GM19463 (cell line): ENCODE data around the gene UHMK1.

ENCODE experiments used
- ATAC-seq: cut with Tn5 transposase; IDR thresholded peaks from one replicate; pipeline ENCODE4 v1.9.1; 2021; ENCODE audit warnings: mild to moderate bottlenecking, moderate library complexity; ENCODE audit not compliant: unreplicated experiment

Gene UHMK1

DNA sequence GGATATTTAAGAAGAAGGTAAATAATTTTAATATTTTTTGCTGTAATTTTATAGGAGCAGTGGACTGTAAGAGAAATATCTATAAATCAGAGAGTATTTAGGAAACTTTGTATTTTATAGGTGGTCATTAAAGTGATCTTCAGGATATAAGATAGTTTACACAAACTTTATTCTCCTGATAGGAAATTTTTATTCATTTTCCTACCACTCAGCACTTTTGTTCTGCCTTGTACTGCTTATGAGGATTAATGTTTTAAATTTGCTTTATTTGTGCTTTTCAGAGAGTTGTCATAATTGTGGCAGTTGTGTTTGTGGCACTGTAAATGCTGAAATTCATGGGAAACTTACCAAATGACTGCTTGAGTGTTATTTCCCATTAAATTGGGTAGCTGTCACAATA, 29.7 kb downstream of the UHMK1 start:
- no peak for ATAC-seq

- ATAC-seq: peak; percentile 92
These were observed 32.8 kb downstream of the UHMK1 start for GRCh38 chr1:162530307-162530987.

GRCh38 chr1:162530988-162531319, 33.3 kb downstream of the UHMK1 start:
- no peak for ATAC-seq

DNA sequence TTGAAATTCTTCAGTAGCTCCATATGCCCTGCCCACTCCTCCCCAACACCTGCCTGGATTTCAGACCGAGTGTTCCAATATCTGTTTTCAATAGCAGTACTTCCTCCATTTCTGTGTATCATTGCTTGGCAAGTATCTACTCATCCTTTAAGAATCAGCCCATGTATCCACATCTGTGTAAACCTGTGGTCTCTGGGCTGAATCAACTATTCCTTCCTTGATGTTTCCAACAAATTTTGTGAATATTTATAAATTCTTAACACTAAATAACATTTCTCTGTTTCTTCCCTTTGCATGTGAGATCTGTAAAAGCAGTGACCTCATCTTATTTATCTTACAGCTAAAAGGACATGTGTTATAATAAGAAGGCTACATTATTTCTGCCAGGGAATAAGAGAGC, 37.9 kb downstream of the UHMK1 start:
- no peak for ATAC-seq

DNA sequence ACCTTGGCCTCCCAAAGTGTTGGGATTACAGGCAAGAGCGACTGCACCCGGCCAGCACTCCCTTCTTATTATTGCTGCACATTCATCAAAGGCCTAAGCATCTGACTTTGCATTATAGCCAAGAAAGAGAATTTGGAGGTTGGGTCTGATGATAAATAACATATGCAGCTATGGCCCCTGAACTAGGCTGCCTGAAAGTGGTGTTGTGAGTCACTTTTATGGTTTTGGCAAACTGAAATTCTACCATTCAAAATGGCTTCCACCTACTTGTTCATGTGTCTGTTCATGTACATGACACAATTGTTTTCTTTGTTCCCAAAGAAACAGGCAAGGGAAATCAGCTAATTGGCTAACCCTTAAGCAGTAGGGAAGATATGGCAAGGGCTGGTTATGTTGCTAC, 38.9 kb downstream of the UHMK1 start:
- ATAC-seq: no peak

DNA sequence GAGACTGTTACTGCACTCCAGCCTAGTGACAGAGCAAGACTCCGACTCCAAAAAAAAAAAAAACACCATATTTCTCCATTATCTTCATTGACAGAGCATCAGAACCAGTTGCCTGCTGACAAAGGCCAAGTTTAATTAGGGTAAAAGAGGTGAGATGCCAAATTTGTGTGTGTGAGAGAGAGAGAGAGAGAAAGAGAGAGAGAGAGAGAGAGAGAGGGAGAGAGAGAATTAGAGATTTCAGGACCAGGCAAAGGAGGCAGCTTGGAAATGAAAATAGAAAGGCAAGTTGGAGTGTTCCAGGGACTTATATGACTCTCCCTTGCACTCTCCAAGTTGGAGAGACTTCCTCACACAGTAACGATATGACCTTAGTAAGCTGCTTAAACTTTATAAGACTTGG, 39.6 kb downstream of the UHMK1 start:
- no peak for ATAC-seq

- ATAC-seq: no peak
These were observed 41.3 kb downstream of the UHMK1 start for GRCh38 chr1:162538815-162539431.

DNA sequence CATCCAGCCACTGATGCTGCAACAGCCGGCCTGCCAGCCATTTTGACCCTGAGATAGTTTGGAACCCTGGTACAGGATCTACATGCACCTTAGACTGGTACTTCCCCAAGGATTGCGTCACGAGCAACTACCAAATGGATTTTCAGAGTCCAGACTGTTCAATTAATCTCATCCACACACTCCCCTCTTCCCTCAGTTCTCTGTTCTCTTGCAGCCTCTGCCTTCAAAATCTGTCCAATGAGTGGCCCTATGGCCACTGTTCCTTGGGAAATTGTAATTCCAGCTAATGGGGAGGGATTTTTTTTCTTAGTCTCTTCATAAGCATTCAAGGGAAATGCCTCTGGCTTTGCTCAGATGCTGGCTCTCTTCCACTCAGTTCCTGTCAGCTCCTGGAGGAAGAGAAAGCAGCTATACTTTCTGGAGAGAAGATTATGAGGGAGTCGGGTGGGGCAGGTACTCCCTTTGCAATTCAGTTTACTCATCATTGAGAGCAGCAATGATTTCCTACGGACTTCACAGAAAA, 44.1 kb downstream of the UHMK1 start:
- no peak for ATAC-seq

DNA sequence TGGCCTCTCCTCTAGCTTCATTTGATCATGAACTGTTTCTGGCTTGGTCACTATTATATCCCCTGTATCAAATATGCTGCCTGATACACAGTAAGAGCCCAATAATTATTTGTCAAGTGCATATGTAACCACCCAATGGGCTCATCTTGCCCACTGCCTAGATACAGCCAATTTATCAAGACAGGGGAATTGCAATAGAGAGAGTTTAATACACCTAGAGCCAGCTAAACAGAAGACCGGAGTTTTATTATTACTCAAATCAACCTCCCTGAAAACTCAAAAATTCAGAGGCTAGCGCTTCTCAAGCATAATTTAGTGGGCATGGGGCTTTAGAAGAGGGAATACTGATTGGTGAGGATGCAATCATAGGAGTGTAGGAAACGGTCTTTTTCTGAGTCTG, 45.6 kb downstream of the UHMK1 start:
- ATAC-seq: no peak

DNA sequence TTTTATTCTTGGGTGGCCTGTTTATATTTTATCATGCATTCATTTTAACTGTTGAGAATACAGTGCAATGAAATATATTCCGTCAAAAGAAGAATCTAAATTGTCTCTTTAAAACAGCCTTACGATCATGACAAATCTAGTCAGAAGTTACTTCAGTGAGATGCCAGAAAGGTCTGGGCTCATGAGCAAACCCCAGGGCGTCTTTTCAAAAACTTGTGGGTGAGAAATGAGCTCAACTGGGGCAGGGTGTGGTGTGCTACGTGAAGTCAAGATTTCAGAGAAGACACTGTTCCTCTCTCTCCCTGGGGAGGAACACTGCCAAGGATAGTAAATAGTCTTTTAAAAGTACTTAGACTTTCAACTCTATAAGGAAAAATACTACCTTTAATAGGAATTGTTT, 50.6 kb downstream of the UHMK1 start:
- no peak for ATAC-seq

DNA sequence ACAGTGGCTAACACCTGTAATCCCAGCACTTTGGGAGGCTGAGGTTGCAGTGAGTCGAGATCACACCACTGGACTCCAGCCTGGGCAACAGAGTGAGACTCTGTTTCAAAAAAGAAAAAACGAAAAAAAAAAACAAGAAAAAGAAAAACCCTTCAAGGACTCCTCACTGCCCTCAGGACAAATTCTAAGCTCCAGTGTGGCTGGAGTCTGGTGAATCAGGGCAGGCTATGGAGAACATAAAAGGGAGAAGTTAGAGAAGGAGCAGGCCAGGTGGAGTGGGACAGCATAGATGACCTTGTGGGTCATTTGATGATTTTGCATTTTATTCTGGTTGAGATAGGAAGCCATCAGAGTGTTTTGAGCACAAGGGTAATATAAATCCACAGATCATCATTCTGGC, 51.4 kb downstream of the UHMK1 start:
- no peak for ATAC-seq

DNA sequence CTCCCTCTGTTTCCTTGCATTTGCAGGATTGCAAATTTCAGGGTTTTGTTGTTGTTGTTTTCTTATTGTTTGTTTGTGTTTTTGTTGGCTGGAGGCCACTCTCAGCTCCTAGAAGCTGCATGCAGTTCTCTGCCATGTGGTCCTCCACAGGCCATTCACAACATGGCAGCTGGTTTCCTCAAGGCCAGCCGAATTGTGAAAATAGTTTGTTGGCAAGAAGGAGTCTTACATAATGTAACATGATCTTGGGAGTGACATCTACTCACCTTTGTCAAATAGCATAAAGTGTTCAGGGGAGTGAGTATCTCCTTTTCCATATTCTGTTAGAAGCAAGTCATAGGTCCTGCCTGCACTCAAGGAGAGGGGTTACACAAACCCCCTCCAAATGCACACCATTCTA, 53.3 kb downstream of the UHMK1 start:
- no peak for ATAC-seq

GRCh38 chr1:162551969-162552683, 54.5 kb downstream of the UHMK1 start:
- ATAC-seq: no peak

DNA sequence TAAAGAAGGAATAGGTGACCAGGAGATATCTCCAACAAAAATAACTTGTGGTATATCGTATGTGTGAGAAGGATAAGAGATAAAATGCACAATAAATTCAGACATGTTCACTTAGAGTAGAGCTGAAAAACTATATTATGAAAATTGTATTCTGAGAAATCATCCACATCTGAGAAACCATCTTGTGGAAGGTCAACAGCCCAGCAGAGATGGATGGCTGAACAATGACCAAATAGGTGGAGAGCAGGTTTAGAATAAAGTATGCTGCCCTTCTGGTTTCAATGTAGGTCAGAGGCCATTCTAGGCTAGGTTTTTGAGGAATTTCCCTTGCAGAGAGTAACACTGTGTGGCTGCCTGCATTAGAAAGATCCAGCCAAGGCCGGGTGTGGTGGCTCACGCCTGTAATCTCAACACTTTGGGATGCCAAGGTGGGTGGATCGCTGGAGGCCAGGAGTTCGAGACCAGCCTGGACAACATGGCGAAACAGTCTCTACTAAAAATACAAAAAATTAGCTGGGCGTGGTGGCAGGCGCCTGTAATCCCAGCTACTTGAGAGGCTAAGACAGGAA, 55.1 kb downstream of the UHMK1 start:
- ATAC-seq: no peak

DNA sequence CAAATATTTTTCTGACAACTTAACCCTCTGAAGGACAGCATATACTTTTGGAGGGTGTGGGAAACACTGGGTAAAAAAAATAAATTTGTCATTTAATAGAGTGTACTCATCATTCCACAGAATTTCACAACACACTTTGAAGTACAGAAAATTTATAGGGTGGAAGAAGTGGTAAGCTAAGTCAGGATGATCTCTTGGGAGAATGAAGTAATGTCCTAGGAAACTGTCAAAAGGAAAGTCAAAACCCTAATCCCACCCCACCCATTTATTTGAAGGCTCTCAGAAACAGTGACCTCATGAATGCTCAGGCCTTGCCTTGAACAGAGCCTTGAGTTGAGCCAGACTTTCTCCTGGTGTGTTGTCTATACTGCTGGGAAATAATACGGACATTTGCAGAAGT, 56.6 kb downstream of the UHMK1 start:
- ATAC-seq: no peak

DNA sequence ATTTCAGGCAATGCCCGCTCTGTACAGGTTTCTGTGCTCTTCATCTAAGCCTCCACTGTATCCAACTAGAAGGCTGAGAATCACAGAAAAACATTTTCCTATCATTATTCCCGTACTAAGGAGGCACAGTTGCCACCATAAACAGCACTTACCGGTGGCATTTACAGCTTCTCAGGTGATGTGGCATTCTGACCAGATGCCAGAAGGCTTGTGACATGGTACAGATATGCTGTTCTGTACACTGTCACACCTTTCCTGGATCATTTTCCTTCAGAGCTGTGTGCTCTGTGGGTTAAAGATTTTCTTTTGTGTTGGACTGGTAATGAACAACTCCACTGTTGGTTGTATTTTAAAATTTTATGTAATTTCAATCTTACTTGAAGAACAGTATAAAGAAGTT, 59.9 kb downstream of the UHMK1 start:
- ATAC-seq: no peak

DNA sequence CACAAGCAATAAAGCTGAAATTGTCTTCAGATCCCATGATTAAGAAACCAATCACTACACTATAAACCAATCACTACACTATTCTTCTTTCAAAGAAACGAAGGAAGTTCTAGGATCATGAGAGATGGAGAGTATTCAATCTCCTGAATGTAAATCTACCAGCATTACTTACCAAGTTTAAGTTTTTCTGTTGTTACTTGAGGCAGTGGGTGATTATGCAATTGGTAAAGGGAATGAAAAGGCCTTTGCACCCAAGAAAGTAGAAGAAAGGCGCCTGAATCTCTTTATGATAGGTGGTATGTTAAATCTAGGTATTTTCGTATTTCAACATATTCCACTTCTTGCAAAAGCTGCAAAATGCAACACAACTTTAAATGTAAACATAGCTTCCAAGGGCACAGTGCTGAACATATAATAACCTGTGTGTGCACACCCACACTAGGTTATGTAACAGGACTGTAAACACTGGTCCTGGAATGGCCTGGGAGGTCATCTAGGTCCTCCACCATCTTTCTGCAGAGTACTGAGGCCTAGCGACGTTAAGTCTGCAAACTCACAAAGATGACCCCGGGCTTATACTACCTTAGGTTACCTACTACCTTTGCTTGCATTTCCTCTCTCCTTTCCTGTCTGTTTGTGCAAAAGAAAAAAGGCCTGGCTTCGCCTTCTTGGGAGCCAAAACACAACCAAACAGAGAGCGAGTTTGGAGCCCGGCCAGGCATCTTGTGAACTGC, 62.9 kb downstream of the UHMK1 start:
- ATAC-seq: no peak

- ATAC-seq: peak; percentile 91
These were observed 63.5 kb downstream of the UHMK1 start for GRCh38 chr1:162561037-162561615.

DNA sequence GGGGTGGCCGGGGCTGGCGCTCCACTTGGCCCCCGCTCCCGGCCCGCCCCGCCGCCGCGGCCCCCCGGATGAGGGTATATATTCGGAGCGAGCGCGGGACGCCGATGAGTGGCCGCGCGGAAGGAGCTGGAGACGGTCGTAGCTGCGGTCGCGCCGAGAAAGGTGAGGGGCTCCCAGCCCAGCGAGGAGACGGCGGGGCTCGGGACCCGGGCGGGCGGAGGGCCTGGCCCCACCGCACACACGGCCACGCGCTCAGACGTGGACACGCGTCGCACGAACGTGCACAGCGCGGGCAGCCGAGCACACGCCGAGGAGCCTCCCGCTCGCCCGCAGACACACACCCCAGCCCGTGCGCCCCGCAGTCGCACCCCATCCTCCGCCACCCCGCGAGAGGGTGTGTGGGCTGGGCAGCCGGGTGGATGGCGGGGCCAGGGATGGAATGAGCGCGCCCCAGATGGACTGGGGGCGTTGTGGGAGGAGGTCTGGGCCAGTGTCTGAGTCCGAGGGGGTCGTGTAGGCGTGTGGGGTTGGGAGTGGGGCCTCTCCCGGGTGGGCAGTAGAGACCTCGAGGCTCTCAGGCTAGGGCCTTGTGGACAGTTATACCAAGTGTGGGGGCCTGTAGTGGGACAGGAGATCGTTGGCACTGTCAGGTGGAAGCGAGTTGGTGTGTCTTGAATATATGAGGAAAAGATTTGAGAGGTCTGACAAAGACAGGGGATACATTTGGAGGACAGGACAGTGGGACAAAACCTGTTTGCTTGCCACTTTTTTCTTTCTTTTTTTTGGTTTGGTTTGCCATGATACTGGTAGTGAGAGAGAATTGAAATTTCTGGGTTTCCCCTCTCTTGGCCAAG, 64.2 kb downstream of the UHMK1 start, which contains the start of gene UAP1:
Gene UAP1, plus strand, starts transcription at position 107 of the 854 bp plus-strand sequence. CDS start 4,347 bp downstream, outside the sequence.
- peak; percentile 23 for ATAC-seq

- no peak for ATAC-seq
These were observed 64.8 kb downstream of the UHMK1 start for GRCh38 chr1:162562470-162562828.
